HG03066 (cell line): ENCODE measurements around the gene EPB41L2.
"Not testable (repeated sequence)": the region's sequence is repeated elsewhere in the genome, so short reads cannot be mapped to it uniquely, and the experiment has no call there.

Source experiments
- ATAC-seq: cut with Tn5 transposase; IDR thresholded peaks from one replicate; pipeline ENCODE4 v1.9.1; 2021; ENCODE audit warnings: low read depth; ENCODE audit not compliant: unreplicated experiment

EPB41L2 gene

GRCh38 chr6:131007286-131007685 lies 55.8 kb downstream of the EPB41L2 start:
- ATAC-seq, result no peak

DNA sequence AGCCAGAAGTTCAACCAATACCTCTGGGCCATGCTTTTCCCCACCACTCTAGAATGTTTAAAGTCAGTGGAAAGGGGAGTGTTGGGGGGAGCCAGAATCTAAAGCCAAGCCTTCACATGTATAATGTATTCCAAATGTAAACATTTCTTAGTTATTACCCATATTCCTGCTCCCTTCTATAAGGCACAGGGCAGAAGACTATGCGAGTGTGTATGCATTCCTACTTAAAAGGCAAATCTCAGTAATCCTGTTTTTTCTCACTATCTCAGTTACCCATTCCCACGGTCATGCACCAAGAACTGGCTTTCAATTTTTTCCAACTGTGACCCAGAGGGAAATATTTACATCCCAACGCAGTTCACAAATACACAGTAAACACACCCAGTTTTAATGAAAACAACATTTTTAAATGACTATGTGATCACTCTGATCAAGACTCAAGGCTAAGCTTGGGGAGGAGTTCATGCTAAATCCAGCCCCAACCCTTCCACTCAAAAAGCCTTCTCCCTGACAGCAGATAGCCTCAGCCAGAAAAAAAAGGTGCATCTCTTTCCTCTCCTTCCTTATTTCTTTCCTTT lies 57.5 kb downstream of the EPB41L2 start:
- ATAC-seq, result no peak

GRCh38 chr6:131004936-131005335 lies 58.1 kb downstream of the EPB41L2 start:
- ATAC-seq, result no peak

DNA sequence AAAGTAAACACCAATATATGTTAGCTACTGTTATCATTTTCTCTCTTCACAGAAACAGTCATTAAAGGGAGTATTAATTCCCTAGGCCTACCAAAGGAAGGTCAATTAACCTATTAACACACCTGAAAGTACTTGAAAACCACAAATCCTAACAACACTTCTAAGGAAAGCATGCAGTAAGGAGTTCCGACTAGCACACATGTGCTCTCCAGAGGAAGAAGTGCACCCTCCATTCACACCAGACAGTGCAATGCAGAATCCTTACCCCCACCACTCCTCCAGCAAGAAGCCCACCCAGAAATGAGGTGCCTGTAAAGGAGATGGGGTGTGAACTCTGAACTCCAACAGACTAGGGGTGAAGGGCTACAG lies 58.7 kb downstream of the EPB41L2 start:
- ATAC-seq, result no peak

GRCh38 chr6:131003488-131004386 lies 59.3 kb downstream of the EPB41L2 start:
- no peak for ATAC-seq

DNA sequence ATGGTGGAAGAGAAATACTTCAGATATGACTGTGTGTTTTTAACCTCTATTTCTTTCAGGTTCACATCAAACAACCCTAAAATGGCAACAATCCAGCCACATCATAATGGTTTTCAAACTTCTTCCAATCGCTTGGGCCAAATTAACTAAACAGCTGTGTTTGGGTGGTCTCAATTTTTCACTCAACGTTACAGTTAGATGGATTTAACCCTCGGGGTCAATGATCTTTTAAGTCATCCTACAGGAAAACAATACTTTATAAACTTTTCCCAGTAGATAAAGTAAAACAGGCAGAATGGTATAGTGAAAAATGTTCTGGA lies 60.4 kb downstream of the EPB41L2 start:
- ATAC-seq, result no peak

DNA sequence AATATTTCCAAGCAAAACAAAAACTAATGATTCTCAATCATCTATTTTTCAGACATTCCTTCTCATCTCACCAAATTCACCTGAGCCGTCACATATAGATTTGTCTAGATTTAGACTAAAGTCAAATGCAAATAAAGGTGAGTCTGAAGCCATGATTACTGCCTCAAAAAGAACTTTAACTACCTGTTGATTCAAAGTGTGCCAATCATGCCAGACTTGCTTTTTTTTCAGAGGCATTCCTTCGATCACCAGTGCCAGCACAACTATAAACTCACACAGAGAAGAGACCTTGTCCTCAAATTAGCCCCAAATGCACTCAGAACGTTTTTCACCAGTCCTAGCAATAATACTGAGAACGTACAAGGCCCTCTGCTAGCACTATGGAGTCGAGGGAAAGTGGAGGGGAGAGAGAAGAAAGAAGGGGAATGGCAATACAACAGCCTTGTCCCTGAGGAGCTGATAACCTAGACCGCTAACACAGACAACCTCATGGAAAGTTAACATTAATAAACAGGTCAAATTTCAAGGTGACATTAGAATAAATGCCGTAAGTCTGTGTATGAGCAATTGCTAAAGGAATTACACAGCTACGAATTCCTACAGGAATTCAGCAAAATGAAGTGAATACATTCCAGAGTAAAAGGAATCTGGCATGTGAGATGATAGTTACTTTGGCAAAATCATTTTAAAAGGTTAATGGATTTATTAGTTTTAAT lies 60.9 kb downstream of the EPB41L2 start:
- no peak for ATAC-seq

DNA sequence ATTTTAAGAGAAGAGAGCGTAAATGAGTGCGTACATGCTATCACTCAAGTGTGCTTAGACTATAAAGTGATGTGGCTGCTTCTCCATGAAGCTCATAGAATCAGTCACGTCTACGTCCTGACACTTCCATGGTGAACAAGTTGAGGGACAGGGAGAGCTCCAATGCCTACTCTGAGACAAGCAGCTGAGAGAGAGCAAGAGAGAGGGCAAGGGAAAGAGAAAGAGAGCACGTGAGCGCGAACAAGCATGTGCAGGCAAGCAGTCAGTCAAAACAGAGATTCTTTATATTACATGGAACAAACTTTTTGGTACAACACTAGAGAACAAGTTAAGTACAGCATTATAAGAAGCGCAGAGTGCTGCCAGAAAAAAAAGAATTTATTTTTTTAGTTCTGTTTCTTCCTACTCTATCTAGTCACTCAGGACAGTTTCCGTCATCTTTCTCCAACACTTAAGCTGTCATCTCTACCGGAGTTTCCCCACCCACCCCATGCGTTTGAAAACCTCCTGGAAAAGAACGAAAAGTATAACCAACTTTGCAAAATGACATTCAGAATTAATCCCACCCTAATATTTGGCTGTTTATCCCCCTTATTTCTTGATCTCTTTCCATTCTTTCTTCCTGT lies 61.8 kb downstream of the EPB41L2 start:
- no peak for ATAC-seq

DNA sequence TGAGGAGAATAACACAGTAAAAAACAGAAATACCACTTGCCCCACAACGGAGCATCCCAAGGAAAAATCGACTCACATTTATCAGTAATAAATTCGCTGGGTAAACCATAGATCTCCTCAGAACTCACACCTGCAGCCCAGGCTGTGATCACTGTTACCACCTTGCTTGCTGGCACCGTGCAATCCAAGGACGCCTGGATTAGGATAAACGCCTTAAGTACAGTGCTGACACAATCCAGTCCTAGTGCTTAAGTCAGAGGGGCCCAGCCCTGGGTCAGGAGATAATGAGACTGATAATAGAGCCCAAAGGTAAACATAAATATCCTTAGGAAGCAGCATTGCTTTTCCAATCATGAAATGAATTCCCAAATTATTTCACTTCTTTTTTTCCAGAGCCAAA lies 62.5 kb downstream of the EPB41L2 start:
- no peak for ATAC-seq

- ATAC-seq, result no peak
Observed at GRCh38 chr6:130997061-130997753, 65.8 kb downstream of the EPB41L2 start.

- ATAC-seq, result no peak
Observed at GRCh38 chr6:130996635-130997034, 66.4 kb downstream of the EPB41L2 start.

DNA sequence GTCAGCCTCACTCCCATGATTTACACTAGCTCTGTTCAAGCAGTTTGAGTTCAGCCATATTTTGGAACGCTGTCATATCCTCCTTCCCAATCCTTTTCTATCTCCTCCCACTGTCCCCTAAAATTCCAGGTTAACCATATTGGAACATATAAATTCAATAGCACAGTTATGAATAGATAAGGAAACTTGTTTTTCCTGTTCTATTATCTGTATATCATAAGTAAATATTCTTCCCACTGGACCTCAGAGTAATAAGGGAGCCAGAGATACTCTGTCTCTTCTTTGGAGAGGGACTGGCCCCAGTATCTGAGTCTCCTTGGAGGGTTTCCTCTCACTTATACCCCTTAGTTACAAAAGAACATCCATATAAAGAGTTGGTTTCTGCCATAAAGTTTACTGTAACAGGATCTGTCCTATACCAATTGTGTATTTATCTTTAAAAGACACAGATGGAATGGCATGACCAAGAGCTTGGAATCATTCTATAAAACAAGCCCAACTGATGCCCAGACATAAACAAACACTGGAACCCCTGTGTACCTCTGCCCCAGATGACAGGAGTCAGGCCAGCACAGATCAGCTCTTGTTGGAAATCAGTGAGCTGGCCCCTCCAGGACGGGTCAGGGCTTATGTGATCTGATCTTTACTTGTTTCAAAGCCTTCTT lies 67.1 kb downstream of the EPB41L2 start:
- ATAC-seq, result no peak

GRCh38 chr6:130994319-130995097 lies 68.5 kb downstream of the EPB41L2 start:
- no peak for ATAC-seq

GRCh38 chr6:130993292-130993765 lies 69.7 kb downstream of the EPB41L2 start:
- no peak for ATAC-seq

GRCh38 chr6:130991422-130992137 lies 71.5 kb downstream of the EPB41L2 start:
- no peak for ATAC-seq

- not testable (repeated sequence) for ATAC-seq
Observed at GRCh38 chr6:130987539-130987938, 75.5 kb downstream of the EPB41L2 start.

DNA sequence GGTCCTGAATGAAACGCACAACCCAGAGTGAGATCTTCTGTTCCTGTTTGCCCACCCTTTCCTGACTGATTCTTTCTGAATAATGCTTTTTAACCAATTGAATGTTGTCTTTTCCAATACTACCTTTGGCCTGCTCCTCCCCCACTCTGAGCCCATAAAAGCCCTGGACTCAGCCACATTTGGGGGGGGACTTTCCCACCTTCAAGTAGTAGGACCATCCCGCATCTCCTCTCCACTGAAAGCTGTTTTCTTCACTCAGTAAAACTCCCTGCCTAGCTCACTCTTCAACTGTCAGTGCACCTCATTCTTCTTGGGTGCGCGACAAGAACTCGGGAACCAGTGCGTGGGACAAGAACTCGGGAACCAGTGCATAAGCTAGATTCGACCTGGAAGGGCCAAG lies 77.9 kb downstream of the EPB41L2 start:
- ATAC-seq, result no peak

- ATAC-seq, result no peak
Observed at GRCh38 chr6:130982941-130983456, 80.0 kb downstream of the EPB41L2 start.
